Caco-2 (cell line): ENCODE data around the gene LYZL6. TPM values are rescaled to one million over a fixed set of nuclear protein-coding genes. Genes with fewer than 3 reads are reported as not detected.
A peak's percentile ranks its signal among the peaks of the same experiment; 100 is the strongest.
"Not testable (repeated sequence)": the region's sequence is repeated elsewhere in the genome, so short reads cannot be mapped to it uniquely, and the experiment has no call there.

ENCODE experiments used
- BruUV-seq: library from RNA; stranded (reverse); fragments of 400-500 nt; replicated peaks from 2 replicates; lab custom pipeline; 2021; lab: Mats Ljungman, UMichigan
- CTCF ChIA-PET: fragments of 300-600 bp; sonication (Branson Sonifier 250); formaldehyde crosslinking; loops from one replicate; lab custom pipeline; 2022; ENCODE audit warnings: antibody characterized with exemption; lab: Charles Lee
- POLR2A ChIA-PET: fragments of 300-600 bp; sonication (Branson Sonifier 250); formaldehyde crosslinking; loops from one replicate; lab custom pipeline; 2022; ENCODE audit warnings: antibody characterized with exemption; lab: Charles Lee
- DNase-seq, 2 experiments: peaks; one replicate each; pipeline versions ENCODE4 v3.0.0 to v3.0.0-alpha.2; 2020 to 2022
- H3K27me3 ChIP-seq: replicated peaks from 2 replicates; pipeline ENCODE4 v1.6.0; 2011; ENCODE audit warnings: low read length; ENCODE audit not compliant: control insufficient read depth, insufficient read depth
- H3K36me3 ChIP-seq: 2 replicates; pipeline ENCODE4 v1.5.1; 2011; ENCODE audit warnings: low read length; ENCODE audit not compliant: control insufficient read depth, insufficient read depth
- H3K4me1 ChIP-seq: fragments of 250-450 bp; sonication (Bioruptor Pico); 2 replicates; pipeline ENCODE4 v1.5.1; 2020; ENCODE audit warnings: mild to moderate bottlenecking
- H3K4me3 ChIP-seq: 2 replicates; pipeline ENCODE4 v1.5.1; 2011; ENCODE audit warnings: low read depth, mild to moderate bottlenecking, control low read depth, low read length
- H3K9me3 ChIP-seq: fragments of 250-450 bp; sonication (Bioruptor Pico); 2 replicates; pipeline ENCODE4 v1.5.1; 2020; ENCODE audit warnings: mild to moderate bottlenecking, moderate library complexity
- H3K27ac Mint-ChIP-seq: one replicate; pipeline ENCODE4 v1.8.0; 2022; ENCODE audit warnings: mixed read lengths; ENCODE audit not compliant: unreplicated experiment
- H3K27me3 Mint-ChIP-seq: one replicate; pipeline ENCODE4 v1.8.0; 2022; ENCODE audit warnings: mixed read lengths; ENCODE audit not compliant: insufficient read depth, unreplicated experiment
- H3K36me3 Mint-ChIP-seq: one replicate; pipeline ENCODE4 v1.8.0; 2022; ENCODE audit warnings: mild to moderate bottlenecking, mixed read lengths; ENCODE audit not compliant: insufficient read depth, unreplicated experiment
- H3K4me1 Mint-ChIP-seq: one replicate; pipeline ENCODE4 v1.8.0; 2022; ENCODE audit warnings: low read depth, mixed read lengths; ENCODE audit not compliant: unreplicated experiment
- H3K4me3 Mint-ChIP-seq: one replicate; pipeline ENCODE4 v1.8.0; 2022; ENCODE audit warnings: mild to moderate bottlenecking, moderate library complexity, mixed read lengths; ENCODE audit not compliant: unreplicated experiment
- H3K9me3 Mint-ChIP-seq: one replicate; pipeline ENCODE4 v1.8.0; 2022; ENCODE audit warnings: mixed read lengths; ENCODE audit not compliant: unreplicated experiment
- intact Hi-C: fragments of 100-400 bp; cut with micrococcal nuclease; formaldehyde crosslinking; loops from one replicate; pipeline ENCODE4 v1.10.0; 2022; ENCODE audit not compliant: unreplicated experiment
- total RNA-seq: library from RNA; stranded (reverse); gene quantifications from 2 replicates; pipeline ENCODE4 v1.2.3, GENCODE V29; 2022
- TF ChIP-seq, protein P1 (sequence below), 2 experiments: fragments of 200-600 bp in 1 of 2; IDR thresholded peaks; 1 replicate in 1 of 2; 2 replicates in 1 of 2; pipeline versions ENCODE4 v1.5.1 to v1.8.0; 2011 to 2022; ENCODE audit warnings: antibody characterized with exemption in 1 of 2, control low read depth in 1 of 2, inconsistent platforms in 1 of 2, low read depth in 1 of 2, low read length in 1 of 2, mild to moderate bottlenecking in 1 of 2, moderate library complexity in 1 of 2; ENCODE audit not compliant: insufficient read depth in 1 of 2, severe bottlenecking in 1 of 2, unreplicated experiment in 1 of 2

LYZL6 gene
- total RNA-seq, 1 experiment from 2014 or later = not detected

DNA sequence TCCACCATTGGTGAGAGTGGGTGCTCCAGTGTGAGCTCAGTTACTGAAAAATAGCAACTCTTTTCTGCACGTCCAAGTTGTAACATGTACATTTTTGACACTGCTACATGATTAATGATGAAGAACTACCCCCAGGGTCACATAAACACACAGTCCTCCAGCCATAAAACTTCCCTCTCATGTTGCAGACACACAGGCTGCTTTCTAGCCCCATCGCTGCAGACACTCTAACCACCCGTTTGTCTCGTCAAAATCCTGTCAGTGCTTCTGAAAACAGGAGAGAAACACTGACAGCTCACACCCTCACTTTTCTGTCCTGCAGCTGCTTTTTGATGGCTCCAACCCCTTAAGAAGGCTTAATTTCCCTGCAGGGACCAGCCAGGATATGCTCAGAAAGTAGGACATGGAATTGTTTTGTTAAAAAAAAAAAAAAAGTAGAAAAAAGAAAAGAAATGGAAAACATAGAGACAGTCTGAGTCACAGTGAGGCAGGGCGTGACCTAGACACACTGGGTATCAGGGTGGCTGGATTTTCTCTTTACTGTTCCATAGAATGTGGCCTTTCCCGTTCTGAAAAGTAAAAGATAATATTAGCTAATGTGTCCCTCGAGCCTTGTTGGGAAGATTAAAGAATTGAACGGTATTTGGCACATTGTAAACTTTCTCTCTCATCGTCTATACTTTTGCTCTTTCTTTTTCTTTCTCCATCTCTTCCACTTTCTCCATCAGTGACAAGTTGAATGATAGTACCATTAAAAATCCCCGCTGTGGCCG is 42.6 kb downstream of the LYZL6 start:
- Histone ChIP-seq H3K4me1 (peaks cover 39% of the 10 kb centered on the region), H3K36me3 (no peaks in the 10 kb centered on the region), H3K9me3 (no peaks in the 10 kb centered on the region), H3K4me3 (no peak overlapping the region), H3K27me3 (no peaks in the 10 kb centered on the region)
- peak in 1 of 2 experiments; percentile 9 for DNase-seq
- H3K36me3 Mint-ChIP-seq = no peaks in the 10 kb centered on the region
- H3K9me3 Mint-ChIP-seq = no peaks in the 10 kb centered on the region
- peaks cover 28% of the 10 kb centered on the region for H3K4me1 Mint-ChIP-seq
- no peaks in the 10 kb centered on the region for H3K27me3 Mint-ChIP-seq
- CTCF ChIA-PET = interaction anchor here (0.9 kb wide), 1 partner anchor 52 kb away, joined by 3 read pairs; no protein-coding TSS in a partner anchor
- POLR2A ChIA-PET = interaction anchor here (0.6 kb wide), 1 partner anchor 38 kb away, joined by 3 read pairs; no protein-coding TSS in a partner anchor
- TF ChIP-seq, protein P1, sequence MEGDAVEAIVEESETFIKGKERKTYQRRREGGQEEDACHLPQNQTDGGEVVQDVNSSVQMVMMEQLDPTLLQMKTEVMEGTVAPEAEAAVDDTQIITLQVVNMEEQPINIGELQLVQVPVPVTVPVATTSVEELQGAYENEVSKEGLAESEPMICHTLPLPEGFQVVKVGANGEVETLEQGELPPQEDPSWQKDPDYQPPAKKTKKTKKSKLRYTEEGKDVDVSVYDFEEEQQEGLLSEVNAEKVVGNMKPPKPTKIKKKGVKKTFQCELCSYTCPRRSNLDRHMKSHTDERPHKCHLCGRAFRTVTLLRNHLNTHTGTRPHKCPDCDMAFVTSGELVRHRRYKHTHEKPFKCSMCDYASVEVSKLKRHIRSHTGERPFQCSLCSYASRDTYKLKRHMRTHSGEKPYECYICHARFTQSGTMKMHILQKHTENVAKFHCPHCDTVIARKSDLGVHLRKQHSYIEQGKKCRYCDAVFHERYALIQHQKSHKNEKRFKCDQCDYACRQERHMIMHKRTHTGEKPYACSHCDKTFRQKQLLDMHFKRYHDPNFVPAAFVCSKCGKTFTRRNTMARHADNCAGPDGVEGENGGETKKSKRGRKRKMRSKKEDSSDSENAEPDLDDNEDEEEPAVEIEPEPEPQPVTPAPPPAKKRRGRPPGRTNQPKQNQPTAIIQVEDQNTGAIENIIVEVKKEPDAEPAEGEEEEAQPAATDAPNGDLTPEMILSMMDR (IDR thresholded peaks at IDR 0.05; ENCODE audit: insufficient read depth in 1 of 2, low read depth in 1 of 2, low read length in 1 of 2, severe bottlenecking in 1 of 2, unreplicated experiment in 1 of 2) = no peak
- H3K27ac Mint-ChIP-seq = peak overlapping the region; percentile 26
- intact Hi-C loops = no loop called here
- BruUV-seq = no TSS peak
- peak overlapping the region; percentile 7 for H3K4me3 Mint-ChIP-seq

DNA sequence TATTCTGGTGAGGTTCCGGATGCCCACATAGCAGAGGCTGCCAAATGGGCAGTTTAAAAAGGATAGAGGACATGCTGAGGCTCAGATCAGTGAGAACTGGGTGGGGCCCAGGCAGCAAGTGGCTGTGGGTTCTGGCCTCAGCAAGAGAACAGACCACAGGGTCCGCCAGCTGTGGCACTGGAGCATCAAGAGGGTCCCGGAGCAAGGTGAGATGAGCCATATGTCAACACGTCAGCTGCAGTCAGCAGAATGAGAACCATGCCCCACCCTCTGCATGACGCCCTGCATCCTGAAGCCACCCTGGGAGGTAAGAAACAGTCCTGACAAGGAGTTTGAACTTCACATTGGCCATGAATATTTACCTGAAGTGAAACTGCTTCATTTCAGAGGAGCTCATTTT is 43.2 kb downstream of the LYZL6 start:
- no peaks in the 10 kb centered on the region for H3K9me3 ChIP-seq
- intact Hi-C loops = no loop called here
- no peaks in the 10 kb centered on the region for H3K36me3 ChIP-seq
- no peak overlapping the region for H3K4me3 ChIP-seq
- no peak for DNase-seq
- POLR2A ChIA-PET = interaction anchor here (0.6 kb wide), 1 partner anchor 39 kb away, joined by 3 read pairs; no protein-coding TSS in a partner anchor
- H3K4me3 Mint-ChIP-seq = no peak overlapping the region
- no peaks in the 10 kb centered on the region for H3K9me3 Mint-ChIP-seq
- no peaks in the 10 kb centered on the region for H3K36me3 Mint-ChIP-seq
- CTCF ChIA-PET = interaction anchor here (0.9 kb wide), 1 partner anchor 52 kb away, joined by 3 read pairs; no protein-coding TSS in a partner anchor
- no TSS peak for BruUV-seq
- peaks cover 28% of the 10 kb centered on the region for H3K4me1 Mint-ChIP-seq
- peaks cover 38% of the 10 kb centered on the region for H3K4me1 ChIP-seq
- no peaks in the 10 kb centered on the region for H3K27me3 Mint-ChIP-seq
- H3K27me3 ChIP-seq = no peaks in the 10 kb centered on the region
- H3K27ac Mint-ChIP-seq = peak overlapping the region; percentile 26
- TF ChIP-seq, protein P1 (IDR thresholded peaks at IDR 0.05; ENCODE audit: insufficient read depth in 1 of 2, low read depth in 1 of 2, low read length in 1 of 2, severe bottlenecking in 1 of 2, unreplicated experiment in 1 of 2) = no peak

DNA sequence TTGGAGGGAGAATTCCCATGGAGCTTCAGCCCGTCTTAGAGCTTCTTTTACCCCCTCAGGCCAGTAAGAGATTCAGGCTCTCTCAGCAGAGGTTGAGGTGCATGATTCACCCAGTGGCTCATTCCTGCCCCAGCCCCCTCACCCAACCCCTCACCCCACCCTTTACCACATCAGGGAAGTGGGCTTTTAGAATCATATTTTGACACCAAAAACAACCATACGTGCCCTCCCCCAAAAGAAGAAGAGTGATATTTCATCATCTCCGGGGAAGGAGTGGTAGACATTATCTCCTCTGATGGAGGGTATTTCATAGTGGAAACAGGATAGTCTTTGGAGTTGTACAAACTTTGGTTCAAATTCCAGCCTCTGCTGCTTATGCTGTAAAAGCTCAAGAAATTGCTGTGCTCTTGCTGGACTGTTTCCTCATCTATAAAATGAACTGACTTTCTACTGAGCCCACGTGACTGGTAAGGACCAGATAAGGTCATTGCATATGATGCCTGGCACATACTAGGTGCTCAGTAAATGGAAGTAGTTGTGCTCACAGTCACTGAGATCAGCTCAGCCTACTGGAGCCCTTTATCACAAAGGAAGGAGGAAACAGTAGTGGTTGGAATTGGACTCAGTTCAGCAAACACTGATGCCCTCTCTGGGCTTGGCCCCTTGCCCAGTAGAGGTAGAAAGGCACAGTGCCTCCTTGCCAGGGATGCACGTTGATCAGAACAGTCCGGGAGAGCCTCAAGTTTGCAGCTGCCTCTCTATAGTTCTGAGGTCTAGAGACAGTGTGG is 45.0 kb downstream of the LYZL6 start:
- Histone ChIP-seq H3K27me3 (no peaks in the 10 kb centered on the region), H3K36me3 (no peaks in the 10 kb centered on the region), H3K9me3 (no peaks in the 10 kb centered on the region), H3K4me1 (peaks cover 21% of the 10 kb centered on the region), H3K4me3 (no peak overlapping the region)
- peaks cover 28% of the 10 kb centered on the region for H3K4me1 Mint-ChIP-seq
- H3K36me3 Mint-ChIP-seq = no peaks in the 10 kb centered on the region
- H3K27me3 Mint-ChIP-seq = no peaks in the 10 kb centered on the region
- TF ChIP-seq, protein P1 (IDR thresholded peaks at IDR 0.05; ENCODE audit: insufficient read depth in 1 of 2, low read depth in 1 of 2, low read length in 1 of 2, severe bottlenecking in 1 of 2, unreplicated experiment in 1 of 2) = no peak
- no TSS peak for BruUV-seq
- POLR2A ChIA-PET = no interaction called here
- H3K4me3 Mint-ChIP-seq = no peak overlapping the region
- no peak for DNase-seq
- no peak overlapping the region for H3K27ac Mint-ChIP-seq
- CTCF ChIA-PET = interaction anchor here (0.9 kb wide), 1 partner anchor 134 kb away, joined by 3 read pairs; no protein-coding TSS in a partner anchor
- no peaks in the 10 kb centered on the region for H3K9me3 Mint-ChIP-seq
- intact Hi-C loops = no loop called here

GRCh38 chr17:35897772-35898171 is 45.7 kb downstream of the LYZL6 start:
- H3K27ac Mint-ChIP-seq, H3K4me3 ChIP-seq, POLR2A ChIA-PET, H3K36me3 Mint-ChIP-seq, H3K4me3 Mint-ChIP-seq, DNase-seq, H3K27me3 ChIP-seq, intact Hi-C loops, H3K9me3 ChIP-seq, H3K36me3 ChIP-seq, CTCF ChIA-PET, H3K27me3 Mint-ChIP-seq, BruUV-seq, H3K9me3 Mint-ChIP-seq: not testable (repeated sequence)
- H3K4me1 ChIP-seq = peaks cover 14% of the 10 kb centered on the region
- peaks cover 22% of the 10 kb centered on the region for H3K4me1 Mint-ChIP-seq
